RCC 7860 (cell line): ENCODE results near the gene INCA1.
A peak's percentile ranks its signal among the peaks of the same experiment; 100 is the strongest.
"Not testable (repeated sequence)": the region's sequence is repeated elsewhere in the genome, so short reads cannot be mapped to it uniquely, and the experiment has no call there.

ENCODE experiments used
- DNase-seq: peaks from one replicate; pipeline ENCODE4 v3.0.0-alpha.2; 2015; ENCODE audit warnings: low spot score
- FAIRE-seq: peaks from 2 replicates; lab custom pipeline; 2012; peaks lifted over from hg19 to GRCh38; lab: Jason Lieb, UNC

Gene INCA1

DNA sequence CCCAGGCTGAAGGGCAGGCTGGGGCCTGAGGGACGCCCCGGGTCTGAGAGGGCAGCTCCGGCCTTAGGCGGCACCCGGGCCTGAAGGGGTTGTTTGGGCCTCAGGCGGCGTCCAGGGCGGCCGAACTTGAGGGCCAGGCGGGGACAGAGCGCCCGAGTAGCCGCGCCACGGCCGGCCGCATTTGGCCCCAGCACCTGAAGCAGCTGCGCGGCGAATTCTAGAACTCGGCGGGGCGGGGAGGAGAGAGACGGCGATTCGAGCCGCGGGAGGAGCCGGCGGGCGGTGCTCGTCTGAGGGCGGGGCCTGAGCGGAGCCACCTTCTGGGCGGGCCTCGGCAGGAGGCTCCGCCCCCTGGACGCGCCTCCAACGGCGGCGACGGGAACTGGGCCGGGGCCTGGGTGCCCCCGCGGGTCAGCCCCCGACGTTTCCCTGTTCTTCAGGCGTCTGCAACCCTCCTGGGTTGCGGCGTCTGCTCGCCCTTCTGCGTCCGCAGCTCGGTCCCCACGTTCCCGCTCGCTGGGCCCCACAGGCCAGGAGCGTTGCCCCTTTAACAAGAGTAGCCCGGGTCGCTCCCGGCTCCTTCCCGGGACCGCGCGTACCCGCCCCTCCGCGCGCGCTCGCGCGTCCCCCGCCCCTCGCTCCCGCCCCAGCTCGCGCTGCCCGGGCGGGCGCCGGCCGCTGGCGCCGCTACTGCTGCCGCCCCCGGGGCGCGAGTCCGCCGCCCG is at the start of gene INCA1, which contains the start of gene KIF1C:
Gene INCA1, minus strand, starts transcription at position 221 of the 725 bp plus-strand sequence. CDS start 3,085 bp downstream, outside the sequence.
Gene KIF1C, plus strand, starts transcription at position 649 of the 725 bp plus-strand sequence. CDS start 2,297 bp downstream, outside the sequence.
- FAIRE-seq = no peak
- peak; percentile 72 for DNase-seq

DNA sequence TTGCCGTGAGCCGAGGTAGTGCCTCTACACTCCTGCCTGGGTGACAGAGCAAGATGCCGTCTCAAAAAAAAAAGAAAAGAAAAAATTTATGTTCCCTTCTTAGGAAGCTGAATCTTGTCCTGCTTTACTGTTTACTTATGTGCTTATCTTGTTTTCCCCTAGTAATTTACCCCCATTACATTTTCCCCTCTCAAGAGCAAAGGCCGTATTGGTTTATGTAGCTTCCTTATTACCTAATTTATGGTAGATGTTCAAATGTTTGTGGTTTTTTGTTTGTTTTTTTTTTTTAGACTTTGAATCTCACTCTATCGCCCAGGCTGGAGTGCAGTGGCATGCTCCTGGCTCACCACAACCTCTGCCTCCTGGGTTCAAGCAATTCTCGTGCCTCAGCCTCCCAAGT is 48.2 kb upstream of the INCA1 start:
- DNase-seq (no peak), FAIRE-seq (no peak)

GRCh38 chr17:5044630-5045029 is 47.3 kb upstream of the INCA1 start:
- DNase-seq (no peak), FAIRE-seq (no peak)

DNA sequence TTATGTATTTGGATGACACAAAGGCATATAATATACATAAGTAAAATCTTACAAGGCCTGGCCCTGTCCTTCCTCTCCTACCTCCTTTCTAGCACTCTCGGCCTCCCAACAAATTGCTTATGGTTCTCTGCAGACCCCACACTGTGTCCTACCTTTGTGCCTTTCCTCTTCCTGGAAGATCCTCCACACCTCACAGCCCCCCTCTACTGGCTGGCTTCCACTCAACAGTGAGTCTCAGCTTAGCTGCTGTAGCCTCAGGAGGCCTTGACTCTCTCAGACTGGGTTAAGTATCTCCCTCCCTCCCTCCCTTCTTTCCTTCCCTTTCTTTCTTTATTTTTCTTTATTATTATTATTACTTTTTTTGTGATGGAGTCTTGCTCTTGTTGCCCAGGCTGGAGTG is 46.2 kb upstream of the INCA1 start:
- no peak for FAIRE-seq

DNA sequence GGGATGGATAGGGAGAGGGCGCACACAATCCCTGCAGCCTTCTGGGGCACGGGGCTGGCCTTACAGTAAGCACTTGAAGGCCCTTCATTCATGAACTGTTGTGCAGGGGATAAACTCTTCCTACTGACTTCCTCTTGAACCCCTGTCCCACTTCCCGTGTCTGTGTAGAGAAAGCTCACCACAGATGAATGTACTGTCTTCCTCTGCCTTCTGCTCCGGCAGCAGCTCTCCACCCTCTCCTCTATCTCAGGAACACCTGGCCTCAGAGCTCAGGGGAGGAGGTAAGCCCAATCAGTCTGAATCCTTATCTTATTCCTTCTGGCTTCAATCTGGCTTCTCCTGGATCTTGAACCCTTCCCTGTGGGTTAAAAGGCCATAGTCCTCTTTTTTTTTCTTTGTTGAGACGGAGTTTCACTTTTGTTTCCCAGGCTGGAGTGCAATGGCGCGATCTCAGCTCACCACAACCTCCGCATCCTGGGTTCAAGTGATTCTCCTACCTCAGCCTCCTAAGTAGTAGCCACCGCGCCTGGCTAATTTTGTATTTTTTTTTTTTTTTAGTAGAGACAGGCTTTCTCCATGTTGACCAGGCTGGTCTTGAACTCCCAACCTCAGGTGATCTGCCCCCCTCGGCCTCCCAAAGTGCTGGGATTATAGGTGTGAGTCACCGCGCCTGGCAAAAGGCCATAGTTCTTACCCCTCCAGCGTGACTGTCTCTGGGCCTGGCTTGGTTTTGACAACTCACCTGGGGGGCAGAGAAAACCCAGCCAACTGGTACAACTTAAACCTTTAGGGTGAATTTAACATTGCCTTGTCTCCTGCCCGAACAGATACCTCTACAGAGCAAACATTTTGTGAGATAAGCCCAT is 45.1 kb upstream of the INCA1 start:
- no peak for DNase-seq
- FAIRE-seq = no peak

More for the DNA sequence above, 46.2 kb upstream of the INCA1 start:
- no peak for DNase-seq

DNA sequence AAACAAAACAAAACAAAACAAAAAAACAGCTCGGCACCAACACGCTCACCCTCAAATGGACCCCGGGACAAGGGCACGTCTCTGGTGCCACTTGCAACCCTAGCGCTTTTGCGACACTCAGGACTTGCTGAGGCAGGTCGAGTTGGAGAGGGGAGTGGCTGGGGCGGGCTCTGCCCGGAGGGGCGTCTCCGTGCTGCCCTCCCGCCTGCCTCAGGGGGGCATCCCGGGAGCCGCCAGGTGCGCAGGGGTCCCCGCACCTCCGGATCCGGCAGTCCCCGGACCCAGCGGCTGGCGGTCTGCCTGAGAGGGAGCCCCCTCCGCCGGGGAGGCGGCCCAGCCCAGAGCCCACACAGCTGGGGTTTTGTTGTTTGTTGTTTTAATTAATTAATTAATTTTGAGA is 38.0 kb upstream of the INCA1 start, which contains the start of gene SLC52A1:
Gene SLC52A1, minus strand, starts transcription at position 112 of the 400 bp plus-strand sequence. CDS start 820 bp downstream, outside the sequence.
- FAIRE-seq (no peak), DNase-seq (no peak)

- no peak for DNase-seq
- FAIRE-seq = no peak
These were observed 37.3 kb upstream of the INCA1 start for GRCh38 chr17:5034651-5035050.

GRCh38 chr17:5034063-5034462 is 36.7 kb upstream of the INCA1 start:
- DNase-seq (no peak), FAIRE-seq (no peak)

DNA sequence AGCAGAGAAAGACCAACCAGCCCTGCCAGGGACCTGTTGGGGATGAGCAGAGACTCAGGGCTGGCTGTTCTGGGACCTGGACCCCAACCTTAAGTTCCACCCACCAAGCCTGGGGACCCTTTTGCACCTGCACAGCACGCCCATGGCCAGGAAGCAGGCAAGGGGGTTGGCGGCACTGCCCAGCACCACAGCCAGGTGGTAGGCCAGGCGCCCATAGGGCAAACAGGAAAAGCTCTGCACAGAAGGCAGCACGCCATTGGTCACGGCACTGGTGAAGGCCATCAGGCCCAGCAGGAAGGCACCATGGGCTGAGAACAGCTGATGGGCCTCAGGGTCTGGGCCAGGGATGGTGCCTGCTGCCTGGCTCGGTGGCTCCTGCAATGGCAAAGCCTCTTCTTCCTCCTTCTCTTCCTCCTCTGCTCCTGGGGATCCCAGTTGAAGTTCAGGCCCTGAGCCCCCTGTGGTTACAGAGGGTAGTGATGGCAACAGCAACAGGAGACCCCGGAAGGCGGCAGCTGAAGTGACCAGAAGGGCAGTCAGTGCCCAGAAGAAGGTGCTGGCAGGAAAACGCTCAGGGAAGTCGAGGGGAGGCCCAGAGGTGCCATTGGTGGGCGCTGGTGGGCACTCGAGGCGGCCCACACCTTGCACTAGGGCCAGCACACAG is 36.2 kb upstream of the INCA1 start:
- no peak for DNase-seq
- FAIRE-seq = no peak

GRCh38 chr17:5032865-5033264 is 35.5 kb upstream of the INCA1 start:
- DNase-seq = no peak
- no peak for FAIRE-seq

DNA sequence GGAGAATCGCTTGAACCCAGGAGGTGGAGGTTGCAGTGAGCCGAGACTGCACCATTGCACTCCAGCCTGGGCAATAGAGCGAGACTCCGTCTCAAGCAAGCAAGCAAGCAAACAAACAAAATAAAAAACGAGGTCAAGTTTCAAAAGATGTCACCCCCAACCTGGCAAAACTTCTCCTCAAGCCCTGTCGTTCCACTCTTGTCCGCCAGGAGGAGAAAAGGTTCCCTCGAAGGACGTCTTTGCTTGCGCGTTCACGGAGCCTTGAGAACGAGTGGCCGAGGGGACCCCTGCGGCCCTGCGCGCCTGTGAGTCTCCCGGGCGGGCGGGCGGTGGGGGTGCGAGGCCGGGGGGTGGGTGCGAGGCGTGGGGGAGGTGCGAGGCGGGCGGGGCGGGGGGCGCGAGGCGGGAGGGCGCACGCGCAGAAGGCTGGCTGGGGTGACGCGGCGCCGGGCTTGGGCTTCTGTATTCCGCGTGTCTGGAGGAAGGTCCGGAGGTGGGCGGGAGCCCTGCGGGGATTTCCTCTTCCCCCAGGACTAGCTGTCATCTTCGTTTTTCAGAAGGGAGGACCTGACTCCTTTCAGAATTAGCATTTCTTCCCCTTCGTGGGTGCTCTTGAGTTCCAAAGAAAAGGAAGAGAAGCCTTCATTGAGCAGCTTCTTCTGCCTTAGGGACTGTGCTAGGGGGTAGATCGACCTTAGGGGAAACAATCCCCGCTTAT is 34.2 kb upstream of the INCA1 start:
- FAIRE-seq (no peak), DNase-seq (peak; percentile 35)

GRCh38 chr17:5030168-5030567 is 32.8 kb upstream of the INCA1 start:
- DNase-seq, FAIRE-seq: not testable (repeated sequence)

- FAIRE-seq (no peak), DNase-seq (no peak)
These were observed 30.6 kb upstream of the INCA1 start for GRCh38 chr17:5027916-5028315.

- FAIRE-seq (no peak), DNase-seq (no peak)
These were observed 30.0 kb upstream of the INCA1 start for GRCh38 chr17:5027299-5027698.

GRCh38 chr17:5024604-5025003 is 27.3 kb upstream of the INCA1 start:
- FAIRE-seq (no peak), DNase-seq (no peak)

DNA sequence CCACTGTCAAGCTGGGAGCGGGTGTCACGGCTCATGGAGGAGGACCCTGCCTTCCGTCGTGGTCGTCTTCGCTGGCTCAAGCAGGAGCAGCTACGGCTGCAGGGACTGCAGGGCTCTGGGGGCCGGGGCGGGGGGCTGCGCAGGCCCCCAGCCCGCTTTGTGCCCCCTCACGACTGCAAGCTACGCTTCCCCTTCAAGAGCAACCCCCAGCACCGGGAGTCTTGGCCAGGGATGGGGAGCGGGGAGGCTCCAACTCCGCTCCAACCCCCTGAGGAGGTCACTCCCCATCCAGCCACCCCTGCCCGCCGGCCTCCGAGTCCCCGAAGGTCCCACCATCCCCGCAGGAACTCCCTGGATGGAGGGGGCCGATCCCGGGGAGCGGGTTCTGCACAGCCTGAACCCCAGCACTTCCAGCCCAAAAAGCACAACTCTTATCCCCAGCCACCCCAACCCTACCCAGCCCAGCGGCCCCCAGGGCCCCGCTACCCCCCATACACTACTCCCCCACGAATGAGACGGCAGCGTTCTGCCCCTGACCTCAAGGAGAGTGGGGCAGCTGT is 26.3 kb upstream of the INCA1 start:
- no peak for DNase-seq
- FAIRE-seq = no peak

GRCh38 chr17:5022171-5022711 is 24.9 kb upstream of the INCA1 start:
- no peak for DNase-seq
- no peak for FAIRE-seq

GRCh38 chr17:5020502-5021023 is 23.2 kb upstream of the INCA1 start:
- FAIRE-seq (no peak), DNase-seq (no peak)

DNA sequence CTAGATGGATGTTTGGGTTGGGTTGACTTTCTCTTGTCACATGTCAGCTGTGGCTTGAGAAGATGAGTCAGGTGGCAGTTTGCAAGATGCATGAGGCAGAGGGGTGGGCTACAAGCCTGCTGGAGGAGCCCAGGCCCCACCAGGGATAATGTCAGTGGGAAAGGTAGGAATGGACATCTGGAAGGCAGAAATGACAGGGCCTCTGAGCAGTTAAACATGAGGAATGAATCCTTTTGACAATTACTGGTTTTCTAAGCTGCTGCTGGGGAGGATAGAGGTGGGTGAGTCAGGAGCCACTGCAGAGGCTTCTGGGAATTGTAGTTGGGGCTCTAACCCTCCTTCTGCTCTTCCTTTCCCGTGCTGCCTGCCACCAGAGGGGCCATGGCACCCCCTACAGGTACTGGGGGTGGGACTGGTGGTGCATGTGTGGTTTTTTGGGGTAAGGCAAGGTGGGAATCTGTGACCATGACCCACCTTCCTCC is 22.2 kb upstream of the INCA1 start:
- DNase-seq (no peak), FAIRE-seq (no peak)

- FAIRE-seq (no peak), DNase-seq (no peak)
These were observed 17.0 kb upstream of the INCA1 start for GRCh38 chr17:5014357-5014756.
